PC-3 (cell line): ENCODE measurements around the gene ZMIZ1.

Experiments
- EZH2 ChIP-seq: fragments of 300-600 bp; sonication (generic); IDR thresholded peaks from one replicate; pipeline ENCODE4 v1.6.1; 2017; ENCODE audit warnings: antibody characterized with exemption, mild to moderate bottlenecking, low read length; ENCODE audit not compliant: unreplicated experiment
- TF ChIP-seq, protein P1 (sequence below): fragments of 300-600 bp; sonication (generic); conservative IDR thresholded peaks from 2 replicates; pipeline ENCODE4 v1.5.1; 2017; ENCODE audit warnings: antibody characterized with exemption, low read depth, mild to moderate bottlenecking, low read length

DNA sequence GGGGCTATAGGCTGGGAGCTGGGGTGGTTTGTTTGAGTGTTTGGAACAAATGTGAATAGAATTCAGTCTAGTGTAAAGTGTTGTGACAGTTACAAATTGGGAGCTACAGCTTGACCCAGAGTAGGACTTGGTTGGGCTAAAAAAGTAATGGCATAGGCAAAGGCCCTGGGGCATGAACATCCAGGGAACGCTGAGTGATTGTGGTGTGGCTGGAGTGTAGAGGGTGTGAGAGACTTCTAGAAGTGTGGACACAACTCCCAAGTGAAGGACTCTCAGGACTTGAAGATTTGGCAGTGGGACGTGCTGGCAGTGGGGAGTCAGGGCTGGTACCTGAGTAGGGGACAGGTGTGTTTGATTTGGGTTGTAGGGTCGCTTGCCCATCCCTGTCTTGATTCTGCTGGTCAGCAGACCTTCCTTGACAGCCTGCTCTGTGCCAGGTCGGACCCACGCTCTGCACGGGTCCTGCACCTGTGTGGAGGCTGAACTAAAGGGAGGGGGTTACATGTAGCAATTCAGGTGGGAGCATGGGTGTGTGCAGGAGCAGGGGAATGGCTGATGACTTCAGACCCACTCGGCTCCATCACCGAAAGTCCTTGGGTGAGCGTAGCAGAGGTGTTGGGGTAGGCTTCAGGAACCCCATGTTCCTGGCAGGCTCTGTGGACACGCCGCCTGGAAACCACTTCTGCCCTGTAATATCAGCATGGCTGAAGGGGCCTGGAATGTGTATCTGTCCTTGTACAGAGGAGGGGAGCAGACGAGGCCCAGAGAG lies 43.3 kb downstream of the ZMIZ1 start:
- TF ChIP-seq, protein P1, sequence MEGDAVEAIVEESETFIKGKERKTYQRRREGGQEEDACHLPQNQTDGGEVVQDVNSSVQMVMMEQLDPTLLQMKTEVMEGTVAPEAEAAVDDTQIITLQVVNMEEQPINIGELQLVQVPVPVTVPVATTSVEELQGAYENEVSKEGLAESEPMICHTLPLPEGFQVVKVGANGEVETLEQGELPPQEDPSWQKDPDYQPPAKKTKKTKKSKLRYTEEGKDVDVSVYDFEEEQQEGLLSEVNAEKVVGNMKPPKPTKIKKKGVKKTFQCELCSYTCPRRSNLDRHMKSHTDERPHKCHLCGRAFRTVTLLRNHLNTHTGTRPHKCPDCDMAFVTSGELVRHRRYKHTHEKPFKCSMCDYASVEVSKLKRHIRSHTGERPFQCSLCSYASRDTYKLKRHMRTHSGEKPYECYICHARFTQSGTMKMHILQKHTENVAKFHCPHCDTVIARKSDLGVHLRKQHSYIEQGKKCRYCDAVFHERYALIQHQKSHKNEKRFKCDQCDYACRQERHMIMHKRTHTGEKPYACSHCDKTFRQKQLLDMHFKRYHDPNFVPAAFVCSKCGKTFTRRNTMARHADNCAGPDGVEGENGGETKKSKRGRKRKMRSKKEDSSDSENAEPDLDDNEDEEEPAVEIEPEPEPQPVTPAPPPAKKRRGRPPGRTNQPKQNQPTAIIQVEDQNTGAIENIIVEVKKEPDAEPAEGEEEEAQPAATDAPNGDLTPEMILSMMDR: no peak
- no peak for TF ChIP-seq EZH2
